GM12865 (cell line): ENCODE data around the gene PDE7B.
"Not testable (repeated sequence)": the region's sequence is repeated elsewhere in the genome, so short reads cannot be mapped to it uniquely, and the experiment has no call there.

Experiments
- DNase-seq: peaks from one replicate; pipeline ENCODE4 v3.0.0; 2010; ENCODE audit warnings: low read depth
- H3K4me3 ChIP-seq: 2 replicates; pipeline ENCODE4 v1.5.1; 2011; ENCODE audit warnings: mild to moderate bottlenecking, low read depth, low read length, control low read depth
- CTCF ChIP-seq: IDR thresholded peaks from 2 replicates; pipeline ENCODE4 v1.5.1; 2011; ENCODE audit warnings: low read length, control low read depth, low read depth, inconsistent platforms; ENCODE audit not compliant: insufficient read depth; ENCODE audit errors: missing control alignments

Gene PDE7B

GRCh38 chr6:136127873-136128272 lies 276.4 kb downstream of the PDE7B start:
- no peak for DNase-seq
- H3K4me3 ChIP-seq: no peak overlapping the region
- TF ChIP-seq CTCF: no peak

- no peak for DNase-seq
- no peak overlapping the region for H3K4me3 ChIP-seq
- TF ChIP-seq CTCF: no peak
Measured at GRCh38 chr6:136129365-136129764, 277.9 kb downstream of the PDE7B start.

GRCh38 chr6:136134268-136134667 lies 282.8 kb downstream of the PDE7B start:
- no peak for DNase-seq
- H3K4me3 ChIP-seq: no peak overlapping the region
- TF ChIP-seq CTCF: no peak

- H3K4me3 ChIP-seq: no peak overlapping the region
- no peak for DNase-seq
- no peak for TF ChIP-seq CTCF
Measured at GRCh38 chr6:136134751-136135150, 283.2 kb downstream of the PDE7B start.

GRCh38 chr6:136136274-136136673 lies 284.8 kb downstream of the PDE7B start:
- no peak for TF ChIP-seq CTCF

GRCh38 chr6:136137008-136137692 lies 285.6 kb downstream of the PDE7B start:
- no peak overlapping the region for H3K4me3 ChIP-seq
- no peak for TF ChIP-seq CTCF
- no peak for DNase-seq

More at GRCh38 chr6:136136274-136136673, 284.8 kb downstream of the PDE7B start:
- no peak for DNase-seq
- H3K4me3 ChIP-seq: no peak overlapping the region

- TF ChIP-seq CTCF: no peak
- DNase-seq: no peak
- H3K4me3 ChIP-seq: no peak overlapping the region
Measured at GRCh38 chr6:136137739-136138402, 286.4 kb downstream of the PDE7B start.

- H3K4me3 ChIP-seq: not testable (repeated sequence)
Measured at GRCh38 chr6:136139111-136139510, 287.6 kb downstream of the PDE7B start.

More at GRCh38 chr6:136139111-136139510, 287.6 kb downstream of the PDE7B start:
- not testable (repeated sequence) for DNase-seq
